Activated CD4-positive, alpha-beta T cell treated with anti-CD3 and anti-CD28 coated beads for 36 hours (primary cell): ENCODE data around the gene SPATC1L. TPM values are rescaled to one million over a fixed set of nuclear protein-coding genes. Genes with fewer than 3 reads are reported as not detected.
"Not testable (repeated sequence)": the region's sequence is repeated elsewhere in the genome, so short reads cannot be mapped to it uniquely, and the experiment has no call there.

ENCODE experiments used
- ATAC-seq: fragments of 200-7000 bp; cut with Tn5 transposase; one replicate; pipeline ENCODE4 v1.10.0; 2021; ENCODE audit warnings: mild to moderate bottlenecking, moderate library complexity
- CTCF ChIA-PET: fragments of 350-600 bp; sonication (Branson Sonifier 250); formaldehyde crosslinking; loops from one replicate; lab custom pipeline; 2021; ENCODE audit warnings: antibody characterized with exemption; lab: Charles Lee
- POLR2A ChIA-PET: fragments of 350-600 bp; sonication (Branson Sonifier 250); formaldehyde crosslinking; loops from one replicate; lab custom pipeline; 2021; ENCODE audit warnings: antibody characterized with exemption, inconsistent platforms; lab: Charles Lee
- DNase-seq: peaks from one replicate; pipeline ENCODE4 v3.0.0-alpha.2; 2020
- H3K27ac Mint-ChIP-seq: one replicate; pipeline ENCODE4 v1.8.0; 2021; ENCODE audit warnings: mixed read lengths
- H3K27me3 Mint-ChIP-seq: one replicate; pipeline ENCODE4 v1.8.0; 2021; ENCODE audit warnings: mixed read lengths
- H3K36me3 Mint-ChIP-seq: one replicate; pipeline ENCODE4 v1.8.0; 2021; ENCODE audit warnings: low read depth, mixed read lengths
- H3K4me1 Mint-ChIP-seq: one replicate; pipeline ENCODE4 v1.8.0; 2021; ENCODE audit warnings: mixed read lengths
- H3K4me3 Mint-ChIP-seq: one replicate; pipeline ENCODE4 v1.8.0; 2021; ENCODE audit warnings: mild to moderate bottlenecking, moderate library complexity, mixed read lengths
- H3K9me3 Mint-ChIP-seq: one replicate; pipeline ENCODE4 v1.8.0; 2021; ENCODE audit warnings: low read depth, mixed read lengths
- intact Hi-C, 2 experiments: fragments of 100-400 bp; cut with DNase I in 1 of 2; cut with micrococcal nuclease in 1 of 2; formaldehyde crosslinking; loops; one replicate each; pipeline versions ENCODE4 v1.14.2 to v1.15.1; 2022 to 2024; cut with DNase I, micrococcal nuclease
- total RNA-seq, 2 experiments: library from RNA; stranded (reverse); gene quantifications; one replicate each; pipeline ENCODE4 v1.2.3, GENCODE V29; 2021

Gene SPATC1L
- total RNA-seq, 2 experiments from 2014 or later: 8.1 to 13.0 TPM

GRCh38 chr21:46187261-46187660 lies 3.0 kb upstream of the SPATC1L start:
- intact Hi-C loops: no loop called here
- Mint-ChIP-seq H3K4me1 (peaks cover 4% of the 10 kb centered on the region), H3K27me3 (no peaks in the 10 kb centered on the region), H3K27ac (no peak overlapping the region), H3K9me3 (no peaks in the 10 kb centered on the region), H3K36me3 (no peaks in the 10 kb centered on the region), H3K4me3 (no peak overlapping the region)
- no peak for DNase-seq
- ATAC-seq: no peak
- POLR2A ChIA-PET: no interaction called here
- CTCF ChIA-PET: no interaction called here

- Mint-ChIP-seq H3K4me3 (no peak overlapping the region), H3K9me3 (no peaks in the 10 kb centered on the region), H3K27ac (no peak overlapping the region), H3K4me1 (peaks cover 4% of the 10 kb centered on the region), H3K27me3 (no peaks in the 10 kb centered on the region), H3K36me3 (no peaks in the 10 kb centered on the region)
- no peak for DNase-seq
- no peak for ATAC-seq
- ChIA-PET CTCF (no interaction called here), POLR2A (no interaction called here)
- intact Hi-C loops: no loop called here
Observed at GRCh38 chr21:46185716-46186115, 1.5 kb upstream of the SPATC1L start.

GRCh38 chr21:46184625-46185555 lies 631 bp upstream of the SPATC1L start:
- no peaks in the 10 kb centered on the region for H3K27me3 Mint-ChIP-seq
- no peaks in the 10 kb centered on the region for H3K9me3 Mint-ChIP-seq
- no peaks in the 10 kb centered on the region for H3K36me3 Mint-ChIP-seq
- DNase-seq (peak; percentile 75), ATAC-seq (peak; percentile 82)
- peak overlapping the region; percentile 77 for H3K4me3 Mint-ChIP-seq
- H3K27ac Mint-ChIP-seq: peak overlapping the region; percentile 63
- CTCF ChIA-PET: no interaction called here
- POLR2A ChIA-PET: no interaction called here
- H3K4me1 Mint-ChIP-seq: peaks cover 4% of the 10 kb centered on the region
- intact Hi-C loops: loop anchor here in 1 of 2 experiments (1.0 kb wide), 4 partner anchors 42 to 139 kb away; partner anchors contain the start of genes LSS, PCNT and YBEY

GRCh38 chr21:46183337-46183909 lies 836 bp downstream of the SPATC1L start:
- H3K27ac Mint-ChIP-seq, POLR2A ChIA-PET, H3K27me3 Mint-ChIP-seq, H3K4me1 Mint-ChIP-seq, CTCF ChIA-PET, H3K36me3 Mint-ChIP-seq, DNase-seq, ATAC-seq, intact Hi-C loops, H3K9me3 Mint-ChIP-seq: not testable (repeated sequence)
- H3K4me3 Mint-ChIP-seq: peak overlapping the region; percentile 59

- ATAC-seq: no peak
- CTCF ChIA-PET: no interaction called here
- no peak for DNase-seq
Observed at GRCh38 chr21:46182548-46183336, 1.5 kb downstream of the SPATC1L start.

GRCh38 chr21:46181953-46182547 lies 2.2 kb downstream of the SPATC1L start:
- Mint-ChIP-seq H3K36me3 (no peaks in the 10 kb centered on the region), H3K27me3 (no peaks in the 10 kb centered on the region), H3K9me3 (peaks cover 1% of the 10 kb centered on the region), H3K4me3 (no peak overlapping the region), H3K4me1 (peaks cover 4% of the 10 kb centered on the region), H3K27ac (no peak overlapping the region)
- DNase-seq (no peak), ATAC-seq (no peak)
- intact Hi-C loops: no loop called here
- CTCF ChIA-PET: no interaction called here
- POLR2A ChIA-PET: no interaction called here

More at GRCh38 chr21:46182548-46183336, 1.5 kb downstream of the SPATC1L start:
- no peaks in the 10 kb centered on the region for H3K27me3 Mint-ChIP-seq
- intact Hi-C loops: no loop called here
- peak overlapping the region; percentile 59 for H3K4me3 Mint-ChIP-seq
- H3K36me3 Mint-ChIP-seq: no peaks in the 10 kb centered on the region
- H3K4me1 Mint-ChIP-seq: peaks cover 4% of the 10 kb centered on the region
- H3K27ac Mint-ChIP-seq: no peak overlapping the region
- H3K9me3 Mint-ChIP-seq: no peaks in the 10 kb centered on the region
- POLR2A ChIA-PET: no interaction called here

- DNase-seq: no peak
- ChIA-PET POLR2A (no interaction called here), CTCF (no interaction called here)
- no peaks in the 10 kb centered on the region for H3K36me3 Mint-ChIP-seq
- no peak overlapping the region for H3K4me3 Mint-ChIP-seq
- H3K4me1 Mint-ChIP-seq: peaks cover 4% of the 10 kb centered on the region
- H3K9me3 Mint-ChIP-seq: peaks cover 5% of the 10 kb centered on the region
- intact Hi-C loops: no loop called here
- H3K27me3 Mint-ChIP-seq: no peaks in the 10 kb centered on the region
- ATAC-seq: no peak
- H3K27ac Mint-ChIP-seq: no peak overlapping the region
Observed at GRCh38 chr21:46181436-46181835, 2.8 kb downstream of the SPATC1L start.

GRCh38 chr21:46180778-46181391 lies 3.4 kb downstream of the SPATC1L start:
- intact Hi-C loops: no loop called here
- Mint-ChIP-seq H3K27ac (no peak overlapping the region), H3K4me1 (peaks cover 4% of the 10 kb centered on the region), H3K27me3 (no peaks in the 10 kb centered on the region), H3K4me3 (no peak overlapping the region), H3K36me3 (no peaks in the 10 kb centered on the region), H3K9me3 (peaks cover 9% of the 10 kb centered on the region)
- CTCF ChIA-PET: no interaction called here
- POLR2A ChIA-PET: no interaction called here
- DNase-seq (no peak), ATAC-seq (no peak)

GRCh38 chr21:46180079-46180722 lies 4.1 kb downstream of the SPATC1L start:
- intact Hi-C loops: no loop called here
- peaks cover 9% of the 10 kb centered on the region for H3K9me3 Mint-ChIP-seq
- DNase-seq: no peak
- H3K27ac Mint-ChIP-seq: no peak overlapping the region
- H3K27me3 Mint-ChIP-seq: no peaks in the 10 kb centered on the region
- H3K4me3 Mint-ChIP-seq: no peak overlapping the region
- peaks cover 4% of the 10 kb centered on the region for H3K4me1 Mint-ChIP-seq
- ATAC-seq: no peak
- CTCF ChIA-PET: no interaction called here
- no peaks in the 10 kb centered on the region for H3K36me3 Mint-ChIP-seq
- POLR2A ChIA-PET: no interaction called here

- H3K27ac Mint-ChIP-seq: no peak overlapping the region
Observed at GRCh38 chr21:46179708-46180078, 4.6 kb downstream of the SPATC1L start.

More at GRCh38 chr21:46179708-46180078, 4.6 kb downstream of the SPATC1L start:
- H3K4me1 Mint-ChIP-seq: peaks cover under 1% of the 10 kb centered on the region
- DNase-seq: no peak
- intact Hi-C loops: no loop called here
- H3K4me3 Mint-ChIP-seq: no peak overlapping the region
- H3K9me3 Mint-ChIP-seq: peaks cover 13% of the 10 kb centered on the region
- ATAC-seq: no peak
- H3K27me3 Mint-ChIP-seq: no peaks in the 10 kb centered on the region
- POLR2A ChIA-PET: no interaction called here
- H3K36me3 Mint-ChIP-seq: peaks cover under 1% of the 10 kb centered on the region
- CTCF ChIA-PET: no interaction called here
